ENCODE measurements around the gene ZFYVE16. TPM values are rescaled to one million over a fixed set of nuclear protein-coding genes. Genes with fewer than 3 reads are reported as not detected.

The ZFYVE16 gene
- total RNA-seq, 1 experiment from 2014 or later: 9.7 TPM

GRCh38 chr5:80376557-80376956 lies 31.3 kb upstream of the ZFYVE16 start:
- Histone ChIP-seq H3K27me3 (ENCODE audit: low read length) (no peaks in the 10 kb centered on the region), H3K36me3 (ENCODE audit: low read depth, low read length) (no peaks in the 10 kb centered on the region), H3F3A (ENCODE audit: low read length, unreplicated experiment) (no peaks in the 10 kb centered on the region), H3K79me2 (ENCODE audit: low read length) (no peaks in the 10 kb centered on the region), H3K9me2 (replicated peaks; ENCODE audit: low read length) (no peaks in the 10 kb centered on the region), H3K9ac (ENCODE audit: low read length) (no peak overlapping the region), H3K4me2 (ENCODE audit: low read length) (no peak overlapping the region), H3K4me3 (ENCODE audit: low read length) (no peak overlapping the region), H3K4me1 (ENCODE audit: insufficient read depth, low read length) (no peaks in the 10 kb centered on the region), H2AFZ (ENCODE audit: low read length) (no peak overlapping the region), H3K27ac (ENCODE audit: low read length) (no peak overlapping the region), H3K9me3 (ENCODE audit: low read length) (no peaks in the 10 kb centered on the region), H4K20me1 (ENCODE audit: low read length) (no peaks in the 10 kb centered on the region)
- DNase-seq (no peak), ATAC-seq (no peak)
- TF ChIP-seq, protein P1, sequence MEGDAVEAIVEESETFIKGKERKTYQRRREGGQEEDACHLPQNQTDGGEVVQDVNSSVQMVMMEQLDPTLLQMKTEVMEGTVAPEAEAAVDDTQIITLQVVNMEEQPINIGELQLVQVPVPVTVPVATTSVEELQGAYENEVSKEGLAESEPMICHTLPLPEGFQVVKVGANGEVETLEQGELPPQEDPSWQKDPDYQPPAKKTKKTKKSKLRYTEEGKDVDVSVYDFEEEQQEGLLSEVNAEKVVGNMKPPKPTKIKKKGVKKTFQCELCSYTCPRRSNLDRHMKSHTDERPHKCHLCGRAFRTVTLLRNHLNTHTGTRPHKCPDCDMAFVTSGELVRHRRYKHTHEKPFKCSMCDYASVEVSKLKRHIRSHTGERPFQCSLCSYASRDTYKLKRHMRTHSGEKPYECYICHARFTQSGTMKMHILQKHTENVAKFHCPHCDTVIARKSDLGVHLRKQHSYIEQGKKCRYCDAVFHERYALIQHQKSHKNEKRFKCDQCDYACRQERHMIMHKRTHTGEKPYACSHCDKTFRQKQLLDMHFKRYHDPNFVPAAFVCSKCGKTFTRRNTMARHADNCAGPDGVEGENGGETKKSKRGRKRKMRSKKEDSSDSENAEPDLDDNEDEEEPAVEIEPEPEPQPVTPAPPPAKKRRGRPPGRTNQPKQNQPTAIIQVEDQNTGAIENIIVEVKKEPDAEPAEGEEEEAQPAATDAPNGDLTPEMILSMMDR (conservative IDR thresholded peaks at IDR 0.05; ENCODE audit: low read depth, low read length): no peak
- TF ChIP-seq EZH2phosphoT487 (IDR thresholded peaks at IDR 0.05; ENCODE audit: borderline replicate concordance, low read length) (no peak), EZH2 (IDR thresholded peaks at IDR 0.05; ENCODE audit: low read length, unreplicated experiment) (no peak)
- POLR2A ChIA-PET (ENCODE audit: unreplicated experiment): no interaction called here
- CTCF ChIA-PET: no interaction called here
- BruUV-seq (replicated peaks): no TSS peak
- intact Hi-C loops (cut with micrococcal nuclease): no loop called here

DNA sequence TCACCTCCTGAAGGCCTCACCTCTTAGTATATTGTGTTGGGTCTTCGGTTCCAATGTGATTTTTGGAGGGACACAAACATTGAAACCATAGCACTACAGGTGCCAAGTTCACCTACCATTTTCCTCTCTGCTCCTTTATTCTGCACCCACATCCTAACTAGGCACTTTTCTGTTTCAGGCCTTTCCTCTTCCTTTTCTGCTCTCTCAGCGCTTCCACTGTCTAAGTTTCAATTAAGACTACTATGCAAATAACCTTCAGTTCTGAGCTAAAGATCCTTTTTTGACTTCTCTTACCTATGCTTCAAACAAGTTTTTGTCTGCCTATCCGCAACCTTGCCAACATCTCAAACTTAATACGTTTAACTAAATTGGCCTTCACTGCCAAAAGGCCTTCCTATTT lies 25.4 kb upstream of the ZFYVE16 start:
- POLR2A ChIA-PET (ENCODE audit: unreplicated experiment): no interaction called here
- H3K9me2 ChIP-seq (replicated peaks; ENCODE audit: low read length): no peaks in the 10 kb centered on the region
- no peak for TF ChIP-seq EZH2phosphoT487 (IDR thresholded peaks at IDR 0.05; ENCODE audit: borderline replicate concordance, low read length)
- TF ChIP-seq, protein P1 (conservative IDR thresholded peaks at IDR 0.05; ENCODE audit: low read depth, low read length): no peak
- no peak for TF ChIP-seq EZH2 (IDR thresholded peaks at IDR 0.05; ENCODE audit: low read length, unreplicated experiment)
- ATAC-seq (no peak), DNase-seq (no peak)
- no peak overlapping the region for H3K4me2 ChIP-seq (ENCODE audit: low read length)
- H3K27me3 ChIP-seq (ENCODE audit: low read length): no peaks in the 10 kb centered on the region
- H4K20me1 ChIP-seq (ENCODE audit: low read length): no peaks in the 10 kb centered on the region
- H3K4me3 ChIP-seq (ENCODE audit: low read length): no peak overlapping the region
- H3F3A ChIP-seq (ENCODE audit: low read length, unreplicated experiment): no peaks in the 10 kb centered on the region
- H3K4me1 ChIP-seq (ENCODE audit: insufficient read depth, low read length): no peaks in the 10 kb centered on the region
- BruUV-seq (replicated peaks): no TSS peak
- no peak overlapping the region for H3K9ac ChIP-seq (ENCODE audit: low read length)
- H3K9me3 ChIP-seq (ENCODE audit: low read length): no peaks in the 10 kb centered on the region
- intact Hi-C loops (cut with micrococcal nuclease): no loop called here
- no peaks in the 10 kb centered on the region for H3K79me2 ChIP-seq (ENCODE audit: low read length)
- CTCF ChIA-PET: no interaction called here
- H3K27ac ChIP-seq (ENCODE audit: low read length): no peak overlapping the region
- no peak overlapping the region for H2AFZ ChIP-seq (ENCODE audit: low read length)
- no peaks in the 10 kb centered on the region for H3K36me3 ChIP-seq (ENCODE audit: low read depth, low read length)

DNA sequence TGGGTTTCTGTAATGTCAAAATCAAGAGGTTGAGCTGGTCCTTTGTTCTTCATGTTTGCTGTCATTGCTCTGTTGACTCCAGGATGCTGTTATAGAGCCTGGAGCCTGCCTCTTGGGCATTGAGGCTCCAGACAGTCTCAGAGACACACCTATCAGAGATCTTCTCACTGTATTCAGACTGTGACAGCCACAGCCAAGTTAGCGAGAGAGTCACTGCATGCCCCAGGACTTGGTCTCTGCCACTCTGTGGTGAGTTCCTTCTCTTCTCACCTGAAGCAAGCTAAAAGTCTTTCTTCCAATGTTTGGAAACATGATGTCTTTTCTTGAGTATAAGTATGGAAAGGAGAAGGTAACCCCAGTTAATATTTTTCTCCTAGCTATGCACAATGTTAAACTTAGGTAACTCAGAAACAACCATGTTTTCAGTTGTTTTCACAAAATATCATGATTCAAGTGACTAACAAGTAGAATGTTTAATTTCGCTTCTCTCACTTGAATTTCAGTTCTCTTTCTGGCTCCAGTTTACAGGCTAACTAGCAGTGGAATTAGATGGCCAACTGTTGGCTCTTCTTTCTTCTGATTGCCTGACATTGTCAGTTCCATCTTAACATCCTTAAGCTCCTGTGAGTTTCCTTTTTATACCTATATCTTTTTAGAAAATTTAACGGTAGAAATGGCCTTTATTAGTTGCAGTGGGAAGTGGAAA lies 20.6 kb upstream of the ZFYVE16 start:
- H3K4me1 ChIP-seq (ENCODE audit: insufficient read depth, low read length): no peaks in the 10 kb centered on the region
- no peaks in the 10 kb centered on the region for H3K27me3 ChIP-seq (ENCODE audit: low read length)
- H3K4me2 ChIP-seq (ENCODE audit: low read length): no peak overlapping the region
- no peak overlapping the region for H3K4me3 ChIP-seq (ENCODE audit: low read length)
- no peak overlapping the region for H2AFZ ChIP-seq (ENCODE audit: low read length)
- H3K9ac ChIP-seq (ENCODE audit: low read length): no peak overlapping the region
- no peaks in the 10 kb centered on the region for H3K79me2 ChIP-seq (ENCODE audit: low read length)
- ChIA-PET CTCF (no interaction called here), POLR2A (ENCODE audit: unreplicated experiment) (interaction anchor here (0.6 kb wide), 1 partner anchor 20 kb away, joined by 6 read pairs; no protein-coding TSS in a partner anchor)
- no peaks in the 10 kb centered on the region for H3K9me3 ChIP-seq (ENCODE audit: low read length)
- BruUV-seq (replicated peaks): no TSS peak
- TF ChIP-seq, protein P1 (conservative IDR thresholded peaks at IDR 0.05; ENCODE audit: low read depth, low read length): no peak
- TF ChIP-seq EZH2 (IDR thresholded peaks at IDR 0.05; ENCODE audit: low read length, unreplicated experiment): no peak
- TF ChIP-seq EZH2phosphoT487 (IDR thresholded peaks at IDR 0.05; ENCODE audit: borderline replicate concordance, low read length): no peak
- intact Hi-C loops (cut with micrococcal nuclease): no loop called here
- no peaks in the 10 kb centered on the region for H3K36me3 ChIP-seq (ENCODE audit: low read depth, low read length)
- DNase-seq (no peak), ATAC-seq (no peak)
- no peaks in the 10 kb centered on the region for H3F3A ChIP-seq (ENCODE audit: low read length, unreplicated experiment)
- H3K9me2 ChIP-seq (replicated peaks; ENCODE audit: low read length): no peaks in the 10 kb centered on the region
- H4K20me1 ChIP-seq (ENCODE audit: low read length): no peaks in the 10 kb centered on the region
- H3K27ac ChIP-seq (ENCODE audit: low read length): no peak overlapping the region

Measured in PC-3 (cell line).